Tibial nerve (tissue), 4 donors: ENCODE measurements around the gene NEK3.

Source experiments
- CTCF ChIP-seq, 5 experiments: fragments of 200-600 bp in 3 of 5; fragments of 450-650 bp in 2 of 5; sonication (generic) in 3 of 5; IDR thresholded peaks; one replicate each; pipeline ENCODE4 v1.5.1; 2016 to 2019; ENCODE audit warnings: antibody characterized with exemption in 5 of 5, mild to moderate bottlenecking in 3 of 5, moderate library complexity in 2 of 5
- EP300 ChIP-seq, 2 donors: sonication (generic); formaldehyde crosslinking; IDR thresholded peaks; one replicate each; pipeline ENCODE4 v1.6.1; 2017; ENCODE audit warnings: antibody characterized with exemption in 2 of 2, mild to moderate bottlenecking in 1 of 2
- POLR2A ChIP-seq, 2 donors: fragments of 450-650 bp; IDR thresholded peaks; one replicate each; pipeline ENCODE4 v1.6.1; 2017; ENCODE audit warnings: antibody characterized with exemption in 2 of 2, mild to moderate bottlenecking in 2 of 2, moderate library complexity in 2 of 2

GRCh38 chr13:52127378-52127777, 32.0 kb downstream of the NEK3 start:
- TF ChIP-seq POLR2A (IDR thresholded peaks at IDR 0.05) (no peak), CTCF (IDR thresholded peaks at IDR 0.05) (no peak), EP300 (IDR thresholded peaks at IDR 0.05) (no peak)
